H1 (cell line): ENCODE data around the gene RNF20. TPM values are rescaled to one million over a fixed set of nuclear protein-coding genes. Genes with fewer than 3 reads are reported as not detected.

Experiments used
- CTCF ChIA-PET: fragments of 300-600 bp; sonication (Branson Sonifier 250); formaldehyde crosslinking; loops from one replicate; lab custom pipeline; 2021; ENCODE audit not compliant: partially characterized antibody; lab: Charles Lee
- POLR2A ChIA-PET: fragments of 300-600 bp; sonication (Branson Sonifier 250); formaldehyde crosslinking; loops from one replicate; lab custom pipeline; 2021; ENCODE audit warnings: inconsistent platforms; ENCODE audit not compliant: partially characterized antibody; lab: Charles Lee
- DNase-seq, 2 experiments: peaks; one replicate each; pipeline versions ENCODE4 v3.0.0 to v3.0.0-alpha.2; 2010 to 2022; ENCODE audit warnings: low spot score in 2 of 2, low read depth in 1 of 2, mixed read lengths in 1 of 2
- FAIRE-seq: peaks from 2 replicates; lab custom pipeline; 2011; peaks lifted over from hg19 to GRCh38; lab: Jason Lieb, UNC
- H2AFZ ChIP-seq: 2 replicates; pipeline ENCODE4 v1.8.1; 2012; ENCODE audit warnings: low read length, inconsistent platforms
- H2AK5ac ChIP-seq: 2 replicates; pipeline ENCODE4 v1.6.1; 2013; ENCODE audit warnings: low read depth, low read length
- H2BK120ac ChIP-seq: replicated peaks from 2 replicates; pipeline ENCODE3; 2013; ENCODE audit warnings: low read depth, low read length, inconsistent platforms
- H2BK12ac ChIP-seq: 2 replicates; pipeline ENCODE4 v1.6.1; 2013; ENCODE audit warnings: low read depth, low read length
- H2BK15ac ChIP-seq: 2 replicates; pipeline ENCODE4 v1.6.1; 2013; ENCODE audit warnings: low read length
- H2BK20ac ChIP-seq: 2 replicates; pipeline ENCODE4 v1.6.1; 2013; ENCODE audit warnings: low read length
- H2BK5ac ChIP-seq: 2 replicates; pipeline ENCODE4 v1.6.1; 2013; ENCODE audit warnings: low read depth, low read length
- H3K14ac ChIP-seq: 2 replicates; pipeline ENCODE4 v1.6.1; 2013; ENCODE audit warnings: inconsistent platforms; ENCODE audit not compliant: insufficient read length
- H3K18ac ChIP-seq: 2 replicates; pipeline ENCODE4 v1.6.1; 2013; ENCODE audit warnings: low read length; ENCODE audit errors: extremely low read depth
- H3K23ac ChIP-seq: 2 replicates; pipeline ENCODE4 v1.6.1; 2013; ENCODE audit warnings: inconsistent platforms; ENCODE audit not compliant: insufficient read length
- H3K23me2 ChIP-seq: 2 replicates; pipeline ENCODE4 v1.6.1; 2013; ENCODE audit warnings: low read depth, low read length
- H3K27ac ChIP-seq: 2 replicates; pipeline ENCODE4 v1.6.1; 2011; ENCODE audit warnings: low read depth, low read length, inconsistent platforms
- H3K27me3 ChIP-seq, 4 experiments: replicated peaks in 1 of 4; 1 replicate in 1 of 4; 2 replicates in 3 of 4; pipeline versions ENCODE4 v1.6.1 to v1.8.1; 2011 to 2013; ENCODE audit warnings: low read length in 3 of 4, mild to moderate bottlenecking in 3 of 4, inconsistent platforms in 2 of 4, mixed read lengths in 2 of 4, moderate library complexity in 1 of 4; ENCODE audit not compliant: control insufficient read depth in 3 of 4, insufficient read depth in 3 of 4; ENCODE audit errors: extremely low read depth in 1 of 4
- H3K36me3 ChIP-seq, 4 experiments: 2 replicates each; pipeline versions ENCODE4 v1.6.1 to v1.8.1; 2011 to 2013; ENCODE audit warnings: mild to moderate bottlenecking in 4 of 4, low read length in 3 of 4, moderate library complexity in 2 of 4, control low read depth in 1 of 4, inconsistent platforms in 1 of 4; ENCODE audit not compliant: insufficient read depth in 4 of 4, control insufficient read depth in 2 of 4
- H3K4ac ChIP-seq: replicated peaks from 2 replicates; pipeline ENCODE3; 2013; ENCODE audit warnings: low read length, low read depth, mixed read lengths, inconsistent platforms; ENCODE audit not compliant: insufficient read length
- H3K4me1 ChIP-seq, 4 experiments: replicated peaks in 1 of 4; 1 replicate in 1 of 4; 2 replicates in 3 of 4; pipeline versions ENCODE4 v1.6.1 to v1.8.1; 2011 to 2013; ENCODE audit warnings: low read length in 3 of 4, inconsistent platforms in 2 of 4, mixed read lengths in 1 of 4; ENCODE audit not compliant: insufficient read depth in 4 of 4, control insufficient read depth in 3 of 4
- H3K4me2 ChIP-seq, 2 experiments: 2 replicates each; pipeline versions ENCODE4 v1.6.1 to v1.8.1; 2011 to 2013; ENCODE audit warnings: low read depth in 2 of 2, low read length in 2 of 2, control low read depth in 1 of 2, inconsistent platforms in 1 of 2, mild to moderate bottlenecking in 1 of 2; ENCODE audit not compliant: insufficient read depth in 1 of 2
- H3K4me3 ChIP-seq, 4 experiments: fragments of 200-600, 300-600 bp in 1 of 4; sonication (generic), shearing (Covaris generic), sonication (Bioruptor Twin) in 1 of 4; 2 replicates each; pipeline versions ENCODE4 v1.5.1 to v1.8.1; 2011 to 2016; ENCODE audit warnings: low read length in 4 of 4, low read depth in 3 of 4, control low read depth in 2 of 4, inconsistent platforms in 2 of 4, mild to moderate bottlenecking in 2 of 4, mixed read lengths in 1 of 4, moderate library complexity in 1 of 4; ENCODE audit not compliant: insufficient read depth in 2 of 4; ENCODE audit errors: extremely low read depth in 1 of 4
- H3K56ac ChIP-seq: replicated peaks from 2 replicates; pipeline ENCODE3; 2013; ENCODE audit warnings: low read depth, mild to moderate bottlenecking, mixed read lengths, low read length, inconsistent platforms; ENCODE audit not compliant: insufficient read length
- H3K79me1 ChIP-seq: 2 replicates; pipeline ENCODE4 v1.6.1; 2013; ENCODE audit warnings: low read depth, low read length, control low read depth
- H3K79me2 ChIP-seq, 2 experiments: 2 replicates each; pipeline versions ENCODE4 v1.6.1 to v1.8.1; 2012 to 2013; ENCODE audit warnings: low read length in 2 of 2, mild to moderate bottlenecking in 2 of 2, inconsistent platforms in 1 of 2; ENCODE audit not compliant: insufficient read depth in 2 of 2, control insufficient read depth in 1 of 2
- H3K9ac ChIP-seq, 4 experiments: replicated peaks in 1 of 4; 1 replicate in 1 of 4; 2 replicates in 3 of 4; pipeline versions ENCODE4 v1.6.1 to v1.8.1; 2011 to 2013; ENCODE audit warnings: low read depth in 3 of 4, low read length in 3 of 4, control low read depth in 2 of 4, mild to moderate bottlenecking in 2 of 4, moderate library complexity in 2 of 4, inconsistent platforms in 1 of 4; ENCODE audit errors: extremely low read depth in 1 of 4
- H3K9me3 ChIP-seq, 2 experiments: 2 replicates each; pipeline versions ENCODE4 v1.6.1 to v1.8.1; 2012 to 2013; ENCODE audit warnings: mild to moderate bottlenecking in 2 of 2, moderate library complexity in 2 of 2, control low read depth in 1 of 2, inconsistent platforms in 1 of 2, low read depth in 1 of 2, low read length in 1 of 2, mixed read lengths in 1 of 2; ENCODE audit not compliant: insufficient read depth in 2 of 2
- H4K20me1 ChIP-seq, 2 experiments: replicated peaks in 1 of 2; 2 replicates each; pipeline versions ENCODE3 to v1.8.1; 2011 to 2013; ENCODE audit warnings: inconsistent platforms in 2 of 2, low read length in 2 of 2, mild to moderate bottlenecking in 1 of 2; ENCODE audit not compliant: insufficient read depth in 2 of 2, control insufficient read depth in 1 of 2
- H4K5ac ChIP-seq: 2 replicates; pipeline ENCODE4 v1.6.1; 2013; ENCODE audit warnings: low read length, low read depth, mixed read lengths, inconsistent platforms; ENCODE audit not compliant: insufficient read length
- H4K8ac ChIP-seq: 2 replicates; pipeline ENCODE4 v1.8.0; 2013; ENCODE audit warnings: mild to moderate bottlenecking, moderate library complexity, low read length, inconsistent platforms; ENCODE audit not compliant: insufficient read depth; ENCODE audit errors: extremely low read depth
- H4K91ac ChIP-seq: replicated peaks from 2 replicates; pipeline ENCODE3; 2013; ENCODE audit warnings: low read length, mixed read lengths, inconsistent platforms; ENCODE audit not compliant: insufficient read length
- ASH2L ChIP-seq: fragments of 200-600, 300-600 bp; sonication (generic); IDR thresholded peaks from one replicate; pipeline ENCODE4 v1.7.1; 2017; ENCODE audit warnings: low read length
- BCL11A ChIP-seq, 2 experiments: IDR thresholded peaks; one replicate each; pipeline ENCODE4 v1.6.1; 2011; ENCODE audit warnings: low read depth in 2 of 2, low read length in 2 of 2, mild to moderate bottlenecking in 2 of 2
- CBX8 ChIP-seq: fragments of 300-800, 300-1000 bp; sonication (generic); IDR thresholded peaks from 2 replicates; pipeline ENCODE4 v1.7.1; 2016; ENCODE audit warnings: low read depth, low read length, borderline replicate concordance
- CHD1 ChIP-seq: IDR thresholded peaks from 2 replicates; pipeline ENCODE4 v1.6.1; 2012; ENCODE audit warnings: low read depth, low read length, improper control_type of control experiment
- CREB1 ChIP-seq: IDR thresholded peaks from 2 replicates; pipeline ENCODE4 v1.6.1; 2012; ENCODE audit warnings: inconsistent platforms
- EZH2 ChIP-seq: fragments of 200-600 bp; sonication (generic); IDR thresholded peaks from 2 replicates; pipeline ENCODE4 v1.7.1; 2012; ENCODE audit warnings: low read depth, mild to moderate bottlenecking, moderate library complexity, low read length, inconsistent platforms; ENCODE audit not compliant: severe bottlenecking
- KDM4A ChIP-seq: IDR thresholded peaks from one replicate; pipeline ENCODE4 v1.7.1; 2012; ENCODE audit warnings: low read depth, mild to moderate bottlenecking, moderate library complexity, low read length, inconsistent platforms; ENCODE audit not compliant: severe bottlenecking
- NANOG ChIP-seq: IDR thresholded peaks from 2 replicates; pipeline ENCODE4 v1.6.1; 2011; ENCODE audit warnings: low read length, low read depth, mild to moderate bottlenecking, inconsistent platforms; ENCODE audit not compliant: insufficient read depth, poor library complexity, severe bottlenecking
- POLR2AphosphoS5 ChIP-seq: IDR thresholded peaks from 2 replicates; pipeline ENCODE4 v1.6.1; 2011; ENCODE audit warnings: low read depth, low read length
- POU5F1 ChIP-seq: IDR thresholded peaks from 2 replicates; pipeline ENCODE4 v1.6.1; 2011; ENCODE audit warnings: low read depth, mild to moderate bottlenecking, low read length, moderate library complexity
- SUZ12 ChIP-seq: fragments of 200-600 bp; sonication (generic); IDR thresholded peaks from 2 replicates; pipeline ENCODE4 v1.6.1; 2012; ENCODE audit warnings: mild to moderate bottlenecking, inconsistent platforms, low read length, moderate library complexity, mixed read lengths
- WGBS, 2 experiments: shearing (Covaris generic) in 1 of 2; methylation state at CpG; one replicate each; pipeline versions ENCODE4 v1.1.6 to v1.1.7; 2013 to 2015; ENCODE audit warnings: low lambda C conversion rate in 2 of 2, mixed read lengths in 2 of 2, inconsistent platforms in 1 of 2, low coverage in 1 of 2, missing lambda C conversion rate in 1 of 2; ENCODE audit not compliant: insufficient replicate concordance in 2 of 2, insufficient coverage in 1 of 2, insufficient read length in 1 of 2; ENCODE audit errors: extremely low coverage in 1 of 2, missing lambda C conversion rate in 1 of 2; 5-methylcytosine and 5-hydroxymethylcytosine counted together
- polyA plus RNA-seq, 7 experiments: library from polyadenylated mRNA; depleted of rRNA in 3 of 7; stranded (reverse) in 5 of 7; unstranded in 2 of 7; fragments of >200 nt in 5 of 7; fragments of 200-250 nt in 2 of 7; gene quantifications; 1 replicate in 5 of 7; 2 replicates in 1 of 7; 4 replicates in 1 of 7; pipeline versions ENCODE4 v1.2.1 to v1.2.3, GENCODE V29; 2011 to 2013; ENCODE audit warnings: missing spikeins in 2 of 7, mixed read lengths in 2 of 7
- total RNA-seq: library from RNA; stranded (reverse); fragmentation: NEBNext Ultra II Directional; extraction: Animal tissue kit (Norgen Biotek cat#: 25700); gene quantifications from 2 replicates; pipeline ENCODE4 v1.2.1, GENCODE V29; 2021
- TF ChIP-seq, protein P1 (sequence below): IDR thresholded peaks from 2 replicates; pipeline ENCODE4 v1.6.1; 2011; ENCODE audit warnings: low read depth, mild to moderate bottlenecking, low read length; ENCODE audit not compliant: insufficient read depth
- TF ChIP-seq, protein P2 (sequence below): IDR thresholded peaks from 2 replicates; pipeline ENCODE4 v1.6.1; 2011; ENCODE audit warnings: low read length, improper control_type of control experiment

Gene RNF20
- total and polyA plus RNA-seq, 2 of the 8 experiments (the other 6 are each of a cell fraction or from before 2014, with no cell fraction given): 9.4 to 65.2 TPM

DNA sequence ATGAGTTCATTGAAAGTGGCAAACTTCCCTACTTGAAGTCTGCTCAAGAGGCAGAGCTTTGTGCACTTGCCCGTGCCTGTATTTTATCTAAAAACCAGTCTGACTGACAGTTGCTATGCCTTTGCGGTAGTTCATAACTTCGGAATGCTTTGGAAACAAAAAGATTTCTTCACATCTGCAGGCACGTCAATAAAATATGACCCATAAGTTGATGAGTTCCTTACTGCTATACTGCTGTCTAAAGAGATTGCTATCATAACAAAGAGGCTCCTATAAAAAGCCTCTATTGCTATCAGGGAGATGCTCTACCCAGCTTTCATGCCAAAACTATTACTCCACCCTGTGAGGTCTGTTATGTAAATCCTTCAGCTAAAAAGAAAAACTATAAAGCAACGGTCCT is 25.4 kb upstream of the RNF20 start:
- Histone ChIP-seq H4K20me1 (no peaks in the 10 kb centered on the region), H3K27me3 (no peaks in the 10 kb centered on the region), H3K14ac (no peak overlapping the region), H2BK15ac (no peak overlapping the region), H3K4me1 (peaks cover 2 to 6% (median 4%) of the 10 kb centered on the region in 4 experiments; a peak in 5 of 7 replicates), H3K56ac (no peak overlapping the region), H3K23me2 (no peaks in the 10 kb centered on the region), H2BK20ac (no peak overlapping the region), H4K5ac (no peak overlapping the region), H3K9ac (no peak overlapping the region), H2BK120ac (no peak overlapping the region), H3K27ac (no peak overlapping the region), H3K4me3 (no peak overlapping the region), H2BK5ac (no peak overlapping the region)
- DNase-seq: no peak
- POLR2A ChIA-PET: no interaction called here
- 89% methylated on average over 5 of the region's 5 CpGs; no CpG with 5 or more reads in 1 of the 2 experiments for WGBS, 2 experiments
- CTCF ChIA-PET: interaction anchor here (1.1 to 1.3 kb wide), 5 partner anchors 23 to 49 kb away, joined by 3 to 5 read pairs (median 3); no protein-coding TSS in a partner anchor
- TF ChIP-seq, protein P1, sequence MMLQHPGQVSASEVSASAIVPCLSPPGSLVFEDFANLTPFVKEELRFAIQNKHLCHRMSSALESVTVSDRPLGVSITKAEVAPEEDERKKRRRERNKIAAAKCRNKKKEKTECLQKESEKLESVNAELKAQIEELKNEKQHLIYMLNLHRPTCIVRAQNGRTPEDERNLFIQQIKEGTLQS: no peak
- TF ChIP-seq SUZ12 (no peak), EZH2 (no peak), CHD1 (no peak), POU5F1 (no peak), CREB1 (no peak), POLR2AphosphoS5 (no peak), BCL11A (IDR thresholded peaks at IDR 0.05; ENCODE audit: low read depth in 2 of 2, low read length in 2 of 2) (no peak), CBX8 (no peak), NANOG (no peak), ASH2L (no peak), KDM4A (no peak)
- TF ChIP-seq, protein P2, sequence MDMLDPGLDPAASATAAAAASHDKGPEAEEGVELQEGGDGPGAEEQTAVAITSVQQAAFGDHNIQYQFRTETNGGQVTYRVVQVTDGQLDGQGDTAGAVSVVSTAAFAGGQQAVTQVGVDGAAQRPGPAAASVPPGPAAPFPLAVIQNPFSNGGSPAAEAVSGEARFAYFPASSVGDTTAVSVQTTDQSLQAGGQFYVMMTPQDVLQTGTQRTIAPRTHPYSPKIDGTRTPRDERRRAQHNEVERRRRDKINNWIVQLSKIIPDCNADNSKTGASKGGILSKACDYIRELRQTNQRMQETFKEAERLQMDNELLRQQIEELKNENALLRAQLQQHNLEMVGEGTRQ: no peak
- TF ChIP-seq, all 59 proteins: peak for 0
- Histone ChIP-seq H2AK5ac (no peak overlapping the region), H3K36me3 (no peaks in the 10 kb centered on the region), H3K79me2 (no peaks in the 10 kb centered on the region), H2BK12ac (no peak overlapping the region), H4K91ac (no peak overlapping the region), H3K9me3 (no peaks in the 10 kb centered on the region), H3K79me1 (no peaks in the 10 kb centered on the region), H3K23ac (no peak overlapping the region), H3K18ac (no peak overlapping the region), H3K4ac (no peak overlapping the region), H3K4me2 (no peak overlapping the region), H2AFZ (no peak overlapping the region), H4K8ac (no peak overlapping the region)
- FAIRE-seq: no peak
